GM12892 (cell line): ENCODE data around the gene OTUB2.

Experiments
- POLR2A ChIP-seq: IDR thresholded peaks from 2 replicates; pipeline ENCODE4 v1.6.1; 2011; ENCODE audit warnings: low read depth, low read length, control low read depth
- POLR2AphosphoS5 ChIP-seq: IDR thresholded peaks from 2 replicates; pipeline ENCODE4 v1.6.1; 2011; ENCODE audit warnings: low read depth, low read length, control low read depth

- no peak for TF ChIP-seq POLR2A
- TF ChIP-seq POLR2AphosphoS5: no peak
Observed at GRCh38 chr14:94038510-94038909, 12.4 kb downstream of the OTUB2 start.
